Activated CD8-positive, alpha-beta memory T cell treated with anti-CD3 and anti-CD28 coated beads, Interleukin-2, amount 50 U/mL, for 24 hours (primary cell): ENCODE results near the gene PANX2.

Experiments
- DNase-seq: peaks from one replicate; pipeline ENCODE4 v3.0.0-alpha.2; 2020; ENCODE audit errors: extremely low read depth

Gene PANX2

DNA sequence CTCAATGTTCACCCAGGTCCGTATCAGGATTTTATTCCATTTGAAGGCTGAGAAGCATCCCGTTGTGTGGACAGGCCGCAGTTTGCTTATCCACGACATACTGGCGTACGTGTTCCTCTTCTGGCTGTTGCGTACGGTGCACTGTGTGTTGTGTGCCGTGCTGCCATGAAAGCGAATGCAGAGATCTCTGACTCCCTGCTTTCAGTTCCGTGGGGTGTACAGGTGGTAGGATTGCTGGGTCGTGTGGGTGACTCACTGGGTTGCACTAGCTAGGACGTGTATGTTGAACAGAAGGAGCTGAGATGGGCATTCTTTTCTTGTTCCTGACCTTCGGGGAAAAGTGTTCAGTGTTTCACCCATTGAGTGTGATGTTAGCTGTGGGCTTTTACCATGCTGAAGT lies 40.6 kb downstream of the PANX2 start:
- no peak for DNase-seq

DNA sequence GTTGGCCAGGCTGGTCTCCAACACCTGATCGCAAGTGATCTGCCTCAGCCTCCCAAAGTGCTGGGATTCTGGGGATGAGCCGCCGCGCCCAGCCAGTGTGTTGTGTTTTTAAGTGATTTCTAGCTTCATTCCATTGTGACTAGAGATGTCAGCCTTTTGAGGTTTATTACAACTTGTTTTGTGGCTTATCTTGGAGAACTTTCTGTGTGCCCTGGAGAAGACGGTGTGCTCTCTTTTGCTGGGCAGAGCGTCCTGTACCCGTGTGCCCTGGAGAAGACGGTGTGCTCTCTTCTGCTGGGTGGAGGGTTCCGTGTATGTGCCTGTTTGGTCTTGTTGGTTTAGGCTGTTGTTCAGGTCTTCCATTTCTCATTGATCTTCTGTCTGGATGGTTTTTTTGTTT lies 42.7 kb downstream of the PANX2 start:
- no peak for DNase-seq

DNA sequence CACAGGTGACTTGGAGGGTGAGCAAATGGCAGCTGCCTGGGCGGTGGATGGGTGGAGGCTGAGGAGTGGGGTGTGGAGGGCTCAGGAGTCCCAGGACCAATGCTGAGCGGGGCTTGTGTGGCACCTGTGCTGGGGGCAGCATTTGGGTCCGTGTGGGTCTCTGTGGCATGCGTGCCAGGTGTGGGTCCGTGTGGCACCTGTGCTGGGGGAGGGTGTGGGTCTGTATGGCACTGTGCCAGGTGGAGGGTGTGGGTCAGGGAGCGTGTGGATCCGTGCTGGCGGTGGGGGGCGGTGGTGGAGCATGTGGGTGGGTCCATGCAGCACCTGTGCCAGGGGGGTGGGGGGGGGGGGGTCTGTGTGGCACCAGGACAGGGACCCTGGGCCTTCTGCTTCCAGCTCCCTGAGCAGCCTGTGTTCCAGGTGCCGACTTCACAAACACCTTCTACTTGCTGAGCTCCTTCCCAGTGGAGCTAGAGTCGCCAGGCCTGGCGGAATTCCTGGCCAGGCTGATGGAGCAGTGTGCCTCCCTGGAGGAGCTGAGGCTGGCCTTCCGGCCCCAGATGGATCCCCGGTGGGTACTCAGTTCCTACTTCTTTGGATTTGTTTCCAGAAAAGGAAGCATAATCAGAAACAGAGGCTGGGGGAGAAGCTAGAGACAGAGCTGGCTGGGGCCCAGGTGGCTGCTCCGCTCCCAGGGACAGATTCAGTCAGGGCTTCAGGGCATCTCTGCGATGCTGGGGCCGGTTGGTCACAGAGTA lies 44.9 kb downstream of the PANX2 start:
- DNase-seq = no peak

DNA sequence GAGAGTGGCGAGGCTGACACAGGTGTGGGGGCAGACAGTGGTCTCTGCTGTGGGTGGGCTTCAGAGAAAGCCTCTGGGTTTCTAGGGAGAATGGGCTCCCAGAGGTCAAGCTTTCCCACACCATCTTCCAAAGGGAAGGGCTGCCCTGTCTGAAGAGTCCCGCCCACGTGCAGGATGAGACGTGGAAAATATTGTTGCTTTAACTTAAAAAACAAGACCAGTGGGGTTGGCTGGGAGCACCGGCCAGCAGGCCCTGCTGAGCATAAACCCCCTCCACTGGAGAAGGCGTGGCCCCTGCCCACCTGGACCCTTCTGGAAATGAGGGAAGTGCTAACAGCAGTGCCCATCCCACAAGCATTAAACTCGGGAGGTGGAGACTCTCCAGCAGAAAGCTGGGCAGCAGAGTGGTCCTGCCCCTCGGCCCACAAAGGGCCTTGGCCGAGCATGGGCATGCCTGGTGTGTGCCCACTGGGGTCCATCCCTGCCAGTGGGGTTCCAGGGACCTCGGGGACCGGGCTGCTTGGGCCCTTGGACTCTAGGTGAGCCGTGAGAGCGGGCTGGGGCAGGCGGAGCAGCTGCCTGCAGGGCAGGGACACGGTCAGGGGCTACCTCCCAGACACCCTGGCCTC lies 45.6 kb downstream of the PANX2 start:
- no peak for DNase-seq

DNA sequence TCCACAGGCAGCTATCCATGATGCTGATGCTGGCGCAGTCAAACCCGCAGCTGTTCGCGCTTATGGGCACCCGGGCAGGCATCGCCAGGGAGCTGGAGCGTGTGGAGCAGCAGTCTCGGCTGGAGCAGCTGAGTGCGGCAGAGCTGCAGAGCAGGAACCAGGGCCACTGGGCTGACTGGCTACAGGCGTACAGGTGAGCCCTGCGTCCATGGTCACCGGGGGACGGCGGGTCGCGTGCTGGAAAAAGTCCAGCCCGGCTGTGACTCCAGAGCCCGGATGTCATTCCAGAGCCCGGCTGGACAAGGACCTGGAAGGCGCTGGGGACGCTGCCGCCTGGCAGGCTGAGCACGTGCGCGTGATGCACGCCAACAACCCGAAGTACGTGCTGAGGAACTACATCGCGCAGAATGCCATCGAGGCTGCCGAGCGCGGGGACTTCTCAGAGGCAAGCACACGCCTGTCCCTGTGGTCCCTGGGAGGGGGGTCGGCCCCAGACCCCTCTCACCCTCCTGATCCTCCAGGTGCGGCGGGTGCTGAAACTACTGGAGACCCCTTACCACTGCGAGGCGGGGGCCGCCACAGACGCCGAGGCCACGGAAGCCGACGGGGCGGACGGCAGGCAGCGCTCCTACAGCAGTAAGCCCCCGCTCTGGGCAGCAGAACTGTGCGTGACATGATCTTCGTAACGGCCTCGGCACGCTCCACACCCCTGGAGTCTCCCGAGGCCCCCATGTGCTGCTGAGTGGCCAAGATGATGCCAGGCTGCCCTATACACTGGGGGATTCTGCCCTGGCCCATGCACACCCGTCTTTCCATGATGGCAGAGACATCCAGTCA lies 46.4 kb downstream of the PANX2 start:
- DNase-seq = no peak

DNA sequence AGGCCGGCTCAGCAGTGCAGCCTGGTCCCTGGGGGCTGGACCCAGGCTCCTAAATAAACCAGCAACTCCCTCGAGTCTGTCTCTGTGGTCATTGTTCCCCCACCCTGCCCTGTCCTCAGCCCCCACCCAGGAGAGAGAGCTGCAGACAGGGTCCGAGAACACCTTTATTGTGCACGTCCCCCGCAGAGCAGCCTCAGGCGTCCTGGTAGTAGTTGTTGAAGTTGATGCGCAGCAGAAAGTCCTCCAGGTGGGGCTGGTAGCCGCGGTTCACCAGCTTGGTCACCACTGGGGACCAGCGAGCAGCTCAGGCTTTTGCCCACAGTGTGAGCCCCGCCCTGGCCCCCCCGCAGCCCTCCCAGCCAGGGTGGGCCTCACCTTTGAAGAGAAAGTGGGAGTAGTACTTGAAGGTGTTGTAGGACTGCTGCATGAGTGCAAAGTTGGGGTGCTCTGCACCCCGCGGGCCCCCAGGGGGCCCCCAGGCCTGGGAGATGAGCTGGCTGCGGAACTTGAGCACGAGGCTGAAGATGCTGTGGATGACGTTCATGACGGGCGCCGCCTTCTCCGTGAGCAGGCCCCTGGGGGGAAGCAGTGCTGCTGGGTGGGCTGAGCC lies 47.1 kb downstream of the PANX2 start:
- DNase-seq = no peak

DNA sequence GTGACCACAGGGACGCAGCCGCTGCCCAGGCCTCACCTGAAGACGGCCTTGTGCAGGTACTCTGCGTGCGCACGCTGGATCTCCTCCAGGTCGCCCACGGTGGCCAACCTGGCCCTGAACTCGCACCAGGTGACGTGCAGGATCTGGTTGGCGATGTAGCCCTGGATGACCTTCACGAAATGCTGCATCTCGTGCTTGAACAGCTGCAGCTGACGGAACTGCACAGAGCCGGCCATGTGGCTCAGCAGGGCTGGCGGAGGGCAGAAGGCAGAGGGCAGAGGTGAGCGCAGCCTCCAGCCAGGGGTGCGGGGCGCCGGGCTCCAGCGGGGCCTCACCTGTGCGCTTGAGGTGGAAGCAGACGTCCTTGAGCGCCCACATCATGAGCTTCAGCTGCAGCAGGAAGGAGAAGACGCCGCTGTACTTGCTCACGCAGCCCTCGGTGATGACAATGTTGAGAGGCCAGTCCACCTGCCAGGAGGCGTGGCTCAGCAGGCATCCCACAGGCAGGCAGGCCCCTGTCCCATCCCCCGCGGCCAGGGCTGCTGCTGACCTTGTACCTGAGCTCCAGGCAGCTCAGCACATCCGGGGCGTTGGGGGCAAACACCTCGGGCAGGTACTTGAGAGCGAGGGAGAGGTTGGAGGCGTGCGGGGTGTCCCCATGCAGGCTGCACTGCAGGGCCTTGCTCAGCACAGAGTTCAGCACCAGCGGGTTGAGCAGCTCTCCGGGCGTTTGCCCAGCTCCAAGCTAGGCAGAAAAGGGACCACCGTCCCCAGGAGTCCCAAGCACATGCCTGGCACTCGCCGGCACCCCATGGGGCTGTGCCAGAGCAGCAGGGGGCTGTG lies 47.8 kb downstream of the PANX2 start:
- DNase-seq = no peak

DNA sequence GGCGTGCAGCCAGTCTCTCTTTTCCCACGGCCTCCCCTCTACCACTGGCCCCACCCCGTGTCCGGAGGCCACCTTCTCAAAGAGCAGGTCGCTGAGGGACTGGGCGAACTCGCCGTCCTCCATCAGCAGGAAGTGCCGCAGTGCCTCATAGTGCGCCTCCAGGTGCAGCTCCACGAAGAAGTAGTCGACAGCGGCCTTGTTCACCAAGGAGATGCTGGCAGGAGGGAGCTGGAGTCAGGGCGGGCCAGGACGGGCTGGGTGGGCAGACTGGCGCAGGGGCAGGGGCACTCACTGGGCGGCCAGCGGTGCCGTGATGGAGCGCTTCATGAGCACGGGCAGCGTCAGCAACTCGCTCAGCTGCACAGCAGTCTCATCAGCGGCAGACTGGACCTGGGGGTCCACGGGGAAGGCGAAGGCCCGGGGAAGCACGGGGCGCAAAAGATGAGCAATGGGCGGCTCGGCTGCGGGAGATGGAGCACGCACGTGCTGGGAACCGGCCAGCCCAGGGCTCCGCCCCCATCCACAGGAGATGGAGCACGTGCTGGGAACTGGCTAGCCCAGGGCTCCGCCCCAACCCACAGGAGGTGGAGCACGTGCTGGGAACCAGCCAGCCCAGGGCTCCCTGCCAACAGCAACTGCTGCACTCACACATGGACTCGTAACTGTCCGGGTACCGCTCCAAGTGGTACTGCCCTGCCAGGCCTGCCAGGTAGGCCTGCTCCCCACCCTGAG lies 48.6 kb downstream of the PANX2 start:
- DNase-seq = no peak

DNA sequence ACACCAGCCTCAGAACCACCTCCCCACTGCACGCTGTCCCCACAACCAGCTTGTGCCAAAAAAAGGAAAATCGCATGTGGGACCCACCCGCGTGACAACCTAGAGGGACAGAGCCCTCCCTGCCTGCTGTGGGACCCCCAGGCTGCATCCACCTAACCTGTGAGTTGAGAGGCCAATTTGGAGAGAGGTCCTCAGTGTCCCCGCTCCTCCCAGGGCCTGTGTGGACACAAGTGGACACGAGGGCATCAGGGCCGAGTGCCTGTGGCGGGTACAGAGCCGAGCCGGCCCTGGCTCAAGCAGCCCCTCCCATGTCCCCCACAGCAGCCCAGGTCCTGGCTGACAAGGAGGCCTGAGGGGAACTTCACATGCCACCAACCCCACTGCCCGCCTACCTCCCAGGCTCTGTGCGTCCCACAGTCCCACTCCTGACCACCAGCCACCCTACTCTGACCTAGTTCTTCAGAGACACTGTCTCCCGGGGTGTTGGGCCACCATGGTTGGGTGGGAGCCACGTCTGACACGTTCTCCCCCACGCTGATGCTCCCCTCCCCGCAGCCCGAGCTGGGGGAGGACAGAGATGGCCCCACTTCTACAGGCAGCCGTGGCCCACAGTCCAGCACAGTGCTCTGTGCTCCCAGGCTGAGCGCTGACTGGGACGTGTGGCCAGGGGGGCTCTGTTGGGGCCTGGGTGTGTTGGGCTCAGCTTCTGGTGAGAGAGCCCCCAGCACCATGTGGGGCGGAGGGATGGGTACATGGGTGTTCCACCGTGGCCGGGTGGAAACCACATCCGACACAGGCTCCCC lies 49.5 kb downstream of the PANX2 start:
- DNase-seq = no peak

DNA sequence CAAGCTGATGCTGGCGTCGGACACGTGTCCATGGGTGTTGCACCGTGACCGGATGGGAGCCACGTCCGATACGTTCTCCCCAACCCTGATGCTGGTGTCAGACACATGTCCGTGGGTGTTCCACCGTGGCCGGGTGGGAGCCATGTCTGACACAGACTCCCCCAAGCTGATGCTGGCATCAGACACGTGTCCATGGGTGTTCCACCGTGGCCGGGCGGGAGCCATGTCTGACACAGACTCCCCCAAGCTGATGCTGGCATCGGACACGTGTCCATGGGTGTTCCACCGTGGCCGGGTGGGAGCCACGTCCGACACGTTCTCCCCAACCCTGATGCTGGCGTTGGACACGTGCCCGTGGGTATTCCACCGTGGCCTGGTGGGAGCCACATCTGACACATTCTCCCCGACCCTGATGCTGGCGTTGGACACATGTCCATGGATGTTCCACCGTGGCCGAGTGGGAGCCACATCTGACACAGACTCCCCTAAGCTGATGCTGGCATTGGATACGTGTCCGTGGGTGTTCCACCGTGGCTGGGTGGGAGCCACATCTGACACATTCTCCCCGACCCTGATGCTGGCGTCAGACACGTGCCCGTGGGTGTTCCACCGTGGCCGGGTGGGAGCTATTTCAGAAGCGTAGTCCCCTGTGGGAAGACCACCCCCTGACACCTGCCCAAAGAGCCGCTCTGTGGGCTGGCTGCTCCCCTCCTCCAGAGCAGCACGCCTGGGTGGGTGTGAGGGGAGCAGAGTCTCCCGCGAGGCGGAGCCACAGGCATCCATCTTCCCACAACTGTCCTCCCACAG lies 50.3 kb downstream of the PANX2 start:
- no peak for DNase-seq

DNA sequence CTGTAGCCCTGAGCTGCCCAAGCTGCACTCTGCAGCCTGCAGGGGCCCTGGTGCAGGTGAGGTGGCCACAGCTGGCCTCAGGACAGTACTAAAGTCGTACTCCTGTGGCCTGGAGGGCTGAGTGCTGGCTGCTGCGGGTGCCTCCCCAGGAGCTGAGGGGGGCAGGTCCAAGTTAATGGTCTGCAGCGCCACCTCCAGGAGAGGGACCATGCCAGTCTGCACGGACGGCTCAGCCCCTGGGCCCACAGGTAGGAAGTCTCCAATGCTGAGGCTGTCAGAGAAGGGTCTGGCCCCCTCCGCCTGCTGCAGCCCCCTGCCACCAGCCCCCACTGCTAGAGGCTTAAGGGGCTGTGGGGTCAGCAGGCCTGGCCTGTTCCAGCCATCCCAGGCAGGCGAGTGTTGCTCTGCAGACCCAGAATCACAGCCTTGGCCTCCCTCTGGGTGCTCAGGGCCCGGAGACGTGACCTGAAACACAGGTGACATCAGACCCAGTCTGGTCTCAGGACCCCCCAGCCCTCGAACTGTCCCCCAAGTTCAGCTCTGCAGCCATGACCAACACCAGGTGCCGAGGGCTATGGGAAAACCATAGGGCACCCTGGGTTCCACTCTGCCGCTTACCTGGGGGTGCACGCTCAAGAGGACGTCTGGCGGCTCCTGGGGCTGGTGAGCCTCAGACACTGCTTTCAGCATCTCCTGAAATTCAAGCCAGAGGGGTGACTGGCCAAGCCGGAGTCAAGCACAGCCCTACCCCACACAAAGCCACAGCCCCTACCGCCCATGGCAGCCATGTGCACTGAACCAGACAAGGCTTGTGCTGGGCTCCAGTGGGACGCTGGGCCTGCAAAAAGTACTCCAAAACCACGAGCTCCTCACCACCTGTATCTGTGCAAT lies 51.1 kb downstream of the PANX2 start:
- no peak for DNase-seq

DNA sequence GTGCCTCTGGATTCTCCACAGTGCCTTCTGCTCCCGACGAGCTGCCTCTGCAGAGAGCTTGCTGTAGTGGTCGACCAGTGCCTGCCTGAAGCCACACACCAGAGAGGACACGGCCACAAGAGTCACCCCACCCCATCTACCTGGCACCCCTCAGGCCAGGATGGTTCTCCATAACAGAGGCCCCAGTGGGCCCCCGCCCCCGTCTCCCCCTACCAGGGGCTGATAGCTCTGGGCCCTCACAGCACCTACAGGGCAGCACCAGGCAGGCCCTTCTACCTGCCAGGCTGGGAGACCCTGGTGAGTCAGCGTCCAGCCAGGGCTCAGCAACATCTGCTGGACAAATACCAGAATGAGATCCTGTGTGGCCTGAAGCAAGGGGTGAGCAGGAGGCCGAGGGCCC lies 52.0 kb downstream of the PANX2 start:
- no peak for DNase-seq

DNA sequence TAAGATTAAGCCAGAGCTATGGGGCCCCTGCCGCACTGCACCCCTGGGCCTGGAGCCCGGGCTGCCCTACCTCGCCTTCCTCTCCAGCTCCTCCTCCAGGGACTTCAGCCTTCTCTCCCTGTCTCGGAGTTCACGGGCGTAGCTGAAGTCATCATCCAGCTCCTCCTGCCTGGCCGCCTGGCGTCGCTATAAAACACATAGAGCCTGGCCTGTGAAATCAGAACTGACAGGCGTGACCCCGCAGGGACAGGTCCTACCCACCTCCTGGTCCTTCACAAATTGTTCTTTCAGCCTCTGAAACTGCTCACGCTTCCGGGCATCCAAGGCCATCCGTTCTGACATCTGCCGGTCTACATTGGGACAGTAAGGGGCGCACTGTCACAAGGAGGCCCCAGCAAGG lies 53.5 kb downstream of the PANX2 start:
- DNase-seq = no peak

DNA sequence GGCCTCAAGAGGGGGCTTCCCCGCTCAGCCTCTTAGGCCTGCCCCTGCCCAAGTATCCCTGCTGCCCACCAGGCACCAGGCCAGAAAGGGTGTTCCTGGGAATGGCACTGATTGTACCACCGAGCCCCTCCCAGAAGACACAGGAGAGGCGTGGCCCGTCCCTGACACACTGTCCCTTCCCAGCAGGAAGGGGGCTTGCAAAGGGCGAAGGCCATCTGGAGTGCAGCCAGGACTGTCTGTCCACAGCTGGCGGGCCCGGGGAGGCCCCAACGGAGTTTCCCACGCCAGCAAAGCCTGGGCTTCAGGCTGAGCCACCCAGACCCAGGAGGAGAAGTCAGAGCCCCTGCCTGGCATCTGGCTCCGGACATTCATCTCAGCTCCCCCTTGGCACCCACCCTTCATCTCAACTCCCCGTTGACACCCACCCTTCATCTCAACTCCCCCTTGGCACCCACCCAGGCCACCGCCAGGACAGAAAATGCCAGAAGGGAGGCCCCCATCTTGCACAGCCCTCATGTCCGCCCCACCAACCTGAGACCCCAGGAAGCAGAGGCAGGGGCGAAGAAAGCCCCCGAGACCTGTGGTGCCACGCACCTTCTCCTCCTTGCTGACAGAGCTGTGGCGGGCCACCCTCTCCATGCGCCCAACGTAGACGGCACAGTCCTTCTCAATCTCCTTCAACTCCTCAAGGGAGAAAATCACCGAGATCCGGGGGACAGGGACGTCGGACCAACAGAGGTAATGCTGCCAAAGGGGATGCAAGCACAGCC lies 54.9 kb downstream of the PANX2 start:
- DNase-seq = no peak

DNA sequence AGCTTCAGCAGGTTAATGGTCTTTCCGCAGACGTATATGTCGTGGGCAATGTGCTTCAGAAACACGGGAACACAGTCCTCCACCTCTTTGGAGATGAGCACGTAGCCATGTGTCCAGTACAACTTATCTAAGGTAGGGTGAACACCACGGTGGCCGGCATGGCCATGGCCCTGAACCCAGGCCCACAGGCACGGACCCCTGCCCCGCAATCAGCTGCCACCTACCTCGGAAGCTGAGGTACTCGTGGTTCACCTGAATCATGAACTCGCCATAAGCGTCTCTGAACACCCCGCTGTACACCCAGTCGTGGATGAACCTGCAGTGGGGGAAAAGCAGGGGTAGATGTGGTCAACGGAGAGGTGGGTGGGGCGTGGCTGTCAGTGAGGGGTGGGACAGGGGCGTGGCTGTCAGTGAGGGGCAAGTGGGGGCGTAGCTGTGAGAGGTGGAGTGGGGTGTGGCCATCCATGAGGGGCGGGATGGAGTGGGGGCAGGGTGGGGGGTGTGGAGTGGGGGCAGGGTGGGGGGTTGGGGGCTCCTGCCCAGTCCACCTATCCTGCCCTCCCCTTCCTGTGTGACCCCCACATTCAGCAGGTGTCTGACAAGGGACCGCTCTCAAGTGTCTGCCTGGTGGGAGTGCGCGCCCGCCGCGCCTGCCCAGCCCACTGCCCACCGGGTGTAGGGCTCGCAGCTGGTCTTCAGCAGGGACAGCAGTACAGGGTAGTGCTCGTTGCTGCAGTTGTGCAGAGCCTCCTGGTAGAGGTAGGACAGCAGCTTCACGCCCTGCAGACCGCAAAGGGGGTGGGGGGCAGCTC lies 55.7 kb downstream of the PANX2 start:
- no peak for DNase-seq

DNA sequence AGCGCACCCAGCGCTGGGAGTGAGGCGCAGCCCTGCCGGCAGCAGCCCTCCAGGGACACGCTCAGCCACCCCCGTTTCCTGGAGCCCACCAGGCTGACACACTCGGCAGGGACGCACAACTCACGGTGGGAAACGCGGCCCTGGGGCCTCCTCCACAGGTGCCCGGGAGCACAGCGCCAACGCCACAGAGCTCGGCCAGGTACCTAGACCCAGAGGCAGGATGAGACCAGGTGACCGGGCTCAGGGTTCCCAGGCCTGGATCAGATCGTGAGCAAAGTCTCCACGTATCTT lies 56.3 kb downstream of the PANX2 start:
- DNase-seq = no peak
